GM19193 (cell line): ENCODE results near the gene SELPLG.

Experiments
- POLR2A ChIP-seq: IDR thresholded peaks from 4 replicates; pipeline ENCODE4 v1.6.1; 2011; ENCODE audit not compliant: insufficient read depth, insufficient read length; ENCODE audit errors: extremely low read depth

The SELPLG gene

GRCh38 chr12:108664338-108665258 is 30.9 kb upstream of the SELPLG start:
- TF ChIP-seq POLR2A, result no peak

GRCh38 chr12:108663324-108664015 is 29.8 kb upstream of the SELPLG start:
- no peak for TF ChIP-seq POLR2A

- TF ChIP-seq POLR2A, result no peak
Measured at GRCh38 chr12:108657130-108657745, 23.5 kb upstream of the SELPLG start.

- no peak for TF ChIP-seq POLR2A
Measured at GRCh38 chr12:108653922-108654321, 20.2 kb upstream of the SELPLG start.

- TF ChIP-seq POLR2A, result no peak
Measured at GRCh38 chr12:108653082-108653516, 19.4 kb upstream of the SELPLG start.

GRCh38 chr12:108650083-108650482 is 16.4 kb upstream of the SELPLG start:
- TF ChIP-seq POLR2A, result no peak

- TF ChIP-seq POLR2A, result no peak
Measured at GRCh38 chr12:108649669-108650068, 16.0 kb upstream of the SELPLG start.

- TF ChIP-seq POLR2A, result no peak
Measured at GRCh38 chr12:108649126-108649525, 15.4 kb upstream of the SELPLG start.

GRCh38 chr12:108648371-108648770 is 14.7 kb upstream of the SELPLG start:
- TF ChIP-seq POLR2A, result no peak

- peak; percentile 10 for TF ChIP-seq POLR2A
Measured at GRCh38 chr12:108647585-108648287, 14.0 kb upstream of the SELPLG start.

GRCh38 chr12:108646600-108647579 is 13.2 kb upstream of the SELPLG start:
- no peak for TF ChIP-seq POLR2A

GRCh38 chr12:108645686-108646599 is 12.2 kb upstream of the SELPLG start:
- TF ChIP-seq POLR2A, result no peak

- no peak for TF ChIP-seq POLR2A
Measured at GRCh38 chr12:108644811-108645120, 11.1 kb upstream of the SELPLG start.
